Amygdala (tissue), 56 donors: ENCODE results near the gene MYF5.

Experiments used
- DNase-seq, 56 donors: peaks; one replicate each; lab custom pipeline; 2025; lab: John Stamatoyannopoulos, UW

Gene MYF5

GRCh38 chr12:80707126-80707829, 9.4 kb upstream of the MYF5 start, which contains the start of gene MYF6:
Gene MYF6, plus strand, starts transcription at chr12:80707634. Its CDS starts 86 bp downstream, at chr12:80707720.
- DNase-seq, result no peak

GRCh38 chr12:80707830-80708258, 8.9 kb upstream of the MYF5 start:
- no peak for DNase-seq

DNA sequence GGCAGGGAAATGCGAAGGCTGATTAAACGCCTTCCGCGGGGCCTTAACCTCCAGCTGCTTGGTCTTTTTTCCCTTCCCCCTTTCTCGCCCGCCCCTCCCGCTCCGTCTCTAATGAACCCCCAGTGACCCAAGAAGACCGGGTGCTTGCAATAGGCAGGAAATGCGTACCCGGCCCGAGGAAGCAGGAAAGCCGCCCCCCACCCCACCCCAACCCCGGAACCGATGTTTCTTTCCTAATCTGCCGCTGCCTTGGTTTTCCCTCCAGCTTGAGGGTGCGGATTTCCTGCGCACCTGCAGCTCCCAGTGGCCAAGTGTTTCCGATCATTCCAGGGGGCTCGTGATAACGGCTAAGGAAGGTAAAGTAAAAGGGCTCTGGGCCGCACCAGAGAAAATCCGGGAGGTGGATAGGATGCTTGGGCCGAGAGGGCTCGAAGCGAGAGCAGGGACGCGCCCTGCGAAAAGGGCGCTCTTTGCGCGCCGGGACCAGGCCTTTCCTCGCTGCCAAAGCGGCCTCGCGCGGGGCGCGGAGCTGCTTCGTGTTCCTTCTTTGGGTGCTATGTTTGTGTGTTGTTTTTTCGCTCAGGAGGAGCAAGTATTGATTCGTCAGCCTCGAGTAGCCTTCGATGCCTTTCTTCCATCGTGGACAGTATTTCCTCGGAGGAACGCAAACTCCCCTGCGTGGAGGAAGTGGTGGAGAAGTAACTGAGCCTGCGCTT, 8.3 kb upstream of the MYF5 start:
- DNase-seq, result no peak

DNA sequence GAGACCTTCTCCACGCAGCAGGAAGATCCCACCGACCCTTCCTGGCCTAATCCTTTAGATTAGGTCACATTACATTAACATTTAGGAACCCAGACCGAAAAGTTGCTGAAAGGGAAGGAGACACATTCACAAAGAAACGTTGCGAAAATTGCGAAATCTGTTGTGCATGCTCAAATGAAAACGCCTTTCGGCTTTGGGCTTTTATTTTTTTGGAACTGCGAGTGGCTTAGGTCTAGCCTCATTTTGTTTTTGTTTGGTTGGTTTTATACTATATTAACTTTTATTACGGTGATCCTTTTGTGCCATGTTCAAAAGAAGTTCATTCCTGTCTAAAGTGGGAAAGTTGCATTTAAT, 7.8 kb upstream of the MYF5 start:
- no peak for DNase-seq

- DNase-seq, result no peak
These were observed 6.6 kb upstream of the MYF5 start for GRCh38 chr12:80709811-80710726.

GRCh38 chr12:80710727-80711449, 5.8 kb upstream of the MYF5 start:
- no peak for DNase-seq

DNA sequence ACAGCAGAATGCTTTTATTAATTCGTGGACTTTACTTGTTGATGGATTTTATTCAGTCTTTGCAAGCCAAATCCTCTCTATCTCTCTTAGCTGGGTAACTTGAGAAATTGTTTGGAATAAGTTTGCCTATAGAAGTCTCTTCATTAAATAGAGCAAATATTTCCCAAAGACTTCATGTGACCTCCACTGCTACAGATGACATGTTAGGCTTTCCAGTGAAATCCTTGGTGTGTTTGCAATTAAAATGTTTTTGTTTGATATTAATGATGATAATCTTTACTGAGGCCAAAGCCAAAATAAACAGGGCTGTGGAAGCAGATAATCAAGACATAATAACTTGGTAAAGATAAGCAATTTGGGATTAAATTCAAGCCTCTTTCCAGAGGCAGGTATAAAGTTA, 4.8 kb upstream of the MYF5 start:
- DNase-seq, result no peak

GRCh38 chr12:80712866-80713265, 3.8 kb upstream of the MYF5 start:
- no peak for DNase-seq

GRCh38 chr12:80713419-80713818, 3.3 kb upstream of the MYF5 start:
- no peak for DNase-seq

DNA sequence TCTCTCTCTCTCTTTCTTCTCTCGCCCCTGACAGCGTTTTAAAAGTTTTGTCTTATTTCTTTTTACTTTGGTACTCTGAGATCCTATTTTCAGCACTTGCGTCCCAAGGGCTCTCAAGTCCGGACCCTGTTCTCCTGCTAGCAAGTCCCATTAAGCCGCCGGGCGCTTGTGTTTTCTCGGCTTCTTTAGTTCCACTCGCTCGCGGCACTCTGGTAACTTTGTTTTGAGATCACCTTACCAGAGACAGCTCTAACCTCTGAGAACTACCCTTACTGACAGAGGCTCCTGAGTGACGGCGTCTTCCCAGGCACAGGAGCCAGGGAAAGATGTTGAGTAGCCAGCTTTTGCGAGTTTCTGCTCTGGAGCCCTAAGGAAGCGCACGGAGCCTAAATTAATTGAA, 2.7 kb upstream of the MYF5 start:
- no peak for DNase-seq

DNA sequence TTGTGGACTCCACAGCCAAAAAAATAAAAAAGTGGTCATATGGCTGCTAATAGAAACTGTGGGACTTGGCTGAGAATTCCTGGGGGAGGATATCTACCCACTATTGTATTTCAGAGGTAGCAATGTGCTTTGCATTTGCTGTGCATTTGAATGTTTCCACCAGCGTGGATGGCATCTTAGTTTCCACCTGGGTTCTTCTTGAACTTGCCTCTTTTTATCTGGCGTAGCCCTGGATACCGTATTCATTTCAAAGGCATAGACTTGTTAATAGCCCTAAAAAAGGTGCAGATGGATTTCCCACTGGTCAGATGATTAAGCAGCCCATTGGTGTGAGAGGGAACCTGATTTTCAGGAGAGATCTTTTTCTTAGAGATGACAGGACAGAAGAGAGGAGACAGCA, 1.9 kb upstream of the MYF5 start:
- no peak for DNase-seq

DNA sequence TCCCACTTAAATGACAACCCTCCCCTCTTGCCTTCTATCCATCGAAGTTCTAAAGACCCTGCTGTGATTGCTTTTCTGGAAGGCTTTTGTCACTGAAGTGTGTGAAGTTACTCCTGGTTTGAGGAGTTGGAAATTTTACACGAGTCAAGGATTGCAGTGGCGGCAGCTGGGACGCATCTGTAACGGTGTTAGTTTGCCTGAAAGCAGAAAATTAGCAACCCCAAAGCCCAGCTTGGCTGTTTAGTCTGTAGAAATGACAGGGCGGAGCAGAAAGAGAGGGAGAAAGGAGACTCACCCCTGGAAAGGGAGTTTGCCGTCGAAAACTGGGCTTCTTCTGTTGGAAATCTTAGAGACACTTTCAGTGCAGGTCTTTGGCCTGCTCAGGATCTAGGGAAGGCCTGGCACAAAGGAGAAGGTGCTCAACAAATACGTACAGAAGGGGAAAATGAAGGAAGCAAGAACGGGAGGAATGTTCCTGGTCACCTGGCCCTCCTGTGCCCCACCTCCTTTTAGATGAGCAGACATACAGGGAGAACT, 931 bp upstream of the MYF5 start:
- no peak for DNase-seq

DNA sequence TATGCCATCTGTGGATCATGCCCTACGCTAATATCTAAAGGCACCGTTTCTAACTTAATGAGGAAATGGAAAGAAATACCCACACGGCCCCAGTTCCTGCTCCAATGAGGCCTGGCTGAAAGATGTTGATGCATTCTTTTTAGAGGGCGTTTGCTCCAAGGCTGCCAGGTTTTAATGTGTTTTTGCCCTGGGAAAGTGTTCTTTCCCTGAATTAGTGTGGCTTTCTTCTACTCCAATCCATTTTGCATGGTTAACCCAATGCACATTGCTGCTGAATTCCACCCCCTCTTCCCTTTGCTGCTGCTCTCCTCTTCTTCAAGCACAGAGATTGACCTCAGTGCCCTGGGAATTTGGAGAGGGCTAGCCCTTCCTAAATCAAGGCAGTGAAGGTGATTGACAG, 1.1 kb downstream of the MYF5 start:
- DNase-seq, result no peak

DNA sequence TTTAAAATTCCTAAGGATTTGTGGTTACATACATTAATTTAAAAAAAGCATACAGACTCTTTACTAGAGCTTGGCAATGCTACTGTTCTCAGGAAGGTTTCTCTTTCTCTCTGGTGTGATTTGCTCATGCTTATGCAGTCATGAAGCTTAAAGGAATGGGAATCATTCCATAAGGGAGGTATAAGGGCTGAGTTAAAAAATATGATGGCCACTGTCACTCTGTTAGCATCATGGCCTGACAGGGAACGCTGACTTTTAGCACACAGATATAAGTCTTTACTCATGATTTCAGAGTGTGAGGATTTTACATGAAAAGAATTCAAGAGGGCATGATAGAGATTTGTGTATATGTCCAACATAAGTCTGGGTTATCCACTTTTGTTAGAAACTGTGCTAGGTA, 3.8 kb downstream of the MYF5 start:
- no peak for DNase-seq

- no peak for DNase-seq
These were observed 4.6 kb downstream of the MYF5 start for GRCh38 chr12:80721326-80721725.

- no peak for DNase-seq
These were observed 29.3 kb downstream of the MYF5 start for GRCh38 chr12:80745851-80746505.

- DNase-seq, result no peak
These were observed 31.1 kb downstream of the MYF5 start for GRCh38 chr12:80747800-80748199.

DNA sequence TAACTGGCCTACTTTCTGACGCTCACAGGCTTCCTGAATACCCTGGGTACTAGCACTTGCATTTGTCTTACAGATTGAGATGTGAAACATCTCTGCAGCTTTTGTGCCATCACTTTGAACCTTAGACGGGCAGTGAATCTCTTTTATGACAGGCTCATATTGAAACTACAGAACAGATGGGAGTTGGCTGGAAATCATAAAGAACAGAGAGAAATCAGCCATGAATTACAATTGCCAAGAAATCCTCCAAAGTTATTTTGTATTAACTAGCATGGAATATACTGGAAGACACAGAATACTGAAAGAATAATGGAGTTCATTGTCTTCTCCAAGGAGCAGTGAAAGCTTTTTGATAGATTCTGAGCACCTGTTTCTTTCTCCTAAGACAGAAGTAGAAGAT, 32.7 kb downstream of the MYF5 start:
- DNase-seq, result no peak

- DNase-seq, result no peak
These were observed 35.8 kb downstream of the MYF5 start for GRCh38 chr12:80752464-80752863.

DNA sequence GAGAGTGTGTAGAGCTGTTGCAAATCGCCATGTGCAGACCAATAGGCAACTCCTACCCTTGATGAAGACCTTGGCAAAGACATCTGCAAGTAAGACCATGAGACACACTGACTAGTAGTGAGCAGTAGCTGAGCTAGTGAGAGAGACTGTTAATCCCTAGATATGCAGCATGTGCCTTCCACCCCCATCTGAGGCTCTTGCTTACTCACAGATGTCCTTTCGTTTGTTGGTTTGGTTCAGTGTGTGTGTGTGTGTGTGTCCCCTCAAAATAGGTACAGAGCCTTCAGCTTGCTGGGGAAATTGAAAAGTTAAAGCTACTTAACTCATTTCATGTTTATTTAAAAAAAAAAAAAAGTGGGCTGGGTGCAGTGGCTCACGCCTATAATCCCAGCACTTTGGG, 37.6 kb downstream of the MYF5 start:
- DNase-seq, result no peak
